Suppressor macrophage treated with lipopolysaccharide for 1 hour (primary cell): Measurements from ENCODE around the gene CABP4.
A peak's percentile ranks its signal among the peaks of the same experiment; 100 is the strongest.

Source experiments
- DNase-seq, 3 donors: peaks; one replicate each; pipeline ENCODE4 v3.0.0-alpha.2; 2020 to 2022

CABP4 gene

DNA sequence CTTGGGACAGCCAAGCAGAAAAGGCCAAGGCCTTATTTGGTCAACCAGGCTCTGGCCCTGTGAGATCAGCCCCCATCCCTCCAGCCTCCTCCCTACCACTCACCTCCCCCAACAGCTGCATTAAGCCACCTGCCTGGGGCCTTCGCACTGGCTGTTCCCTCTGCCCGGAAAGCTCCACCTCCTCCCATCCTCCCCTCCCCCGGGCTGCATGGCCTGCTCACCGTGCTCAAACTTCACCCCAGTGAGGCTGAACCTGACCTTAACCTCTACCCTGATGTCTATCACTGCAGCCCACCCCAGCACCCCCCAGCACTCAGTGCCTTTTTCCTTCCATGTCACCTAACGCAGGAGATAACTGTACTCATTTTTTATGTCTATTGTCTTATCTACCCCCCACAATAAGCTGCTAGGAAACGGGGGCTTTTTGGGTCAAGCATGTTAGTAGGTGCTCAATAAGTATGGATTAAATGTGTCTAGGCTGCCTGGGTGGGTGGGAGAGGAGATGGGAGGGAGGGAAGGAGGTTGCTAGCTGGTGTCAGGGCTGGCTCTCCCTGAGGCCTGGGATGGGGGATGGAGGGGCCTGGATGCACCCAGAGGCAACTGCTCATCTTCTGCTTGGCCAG, 18.6 kb upstream of the CABP4 start:
- DNase-seq = no peak

DNA sequence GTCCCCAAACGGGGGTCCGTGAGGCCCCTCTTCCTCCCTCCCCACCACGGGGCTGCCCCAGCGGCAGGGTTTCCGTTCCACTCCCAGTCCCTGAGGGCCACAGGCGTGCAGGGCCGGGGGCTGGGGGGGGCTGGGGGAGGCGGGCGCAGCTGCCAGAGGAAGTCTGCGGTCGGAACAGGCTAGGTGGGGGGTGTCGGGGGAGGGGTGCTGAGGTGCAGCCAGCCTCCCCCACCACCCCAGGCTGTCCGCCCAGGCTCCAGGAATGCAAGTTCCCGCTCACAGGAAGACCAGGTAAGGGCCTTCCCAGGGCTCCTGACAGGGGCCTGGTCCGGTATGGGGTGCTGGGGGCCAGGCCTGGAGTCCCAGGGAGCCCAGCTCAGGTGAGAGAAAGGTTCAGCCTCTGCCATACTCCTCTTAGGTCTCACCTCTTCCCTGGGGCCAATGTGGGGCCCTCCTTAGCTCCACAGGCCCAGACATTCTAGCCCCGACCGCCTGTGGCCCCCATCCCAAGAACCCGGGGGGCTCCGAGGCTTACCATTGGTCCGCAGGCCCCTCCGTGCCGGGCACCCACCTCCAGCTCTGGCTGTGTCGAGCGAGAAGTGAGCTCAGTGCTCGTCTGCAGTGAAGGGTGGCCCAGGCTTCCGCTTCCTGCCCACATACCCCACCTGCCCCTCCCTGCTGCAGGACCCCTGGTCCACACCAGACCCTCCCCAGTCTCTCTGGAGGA, 17.9 kb upstream of the CABP4 start, which contains the start of gene PTPRCAP:
PTPRCAP (minus strand) TSS at position 601 of the 727 bp plus-strand sequence; CDS start at position 538, 63 bp downstream.
- DNase-seq = no peak

DNA sequence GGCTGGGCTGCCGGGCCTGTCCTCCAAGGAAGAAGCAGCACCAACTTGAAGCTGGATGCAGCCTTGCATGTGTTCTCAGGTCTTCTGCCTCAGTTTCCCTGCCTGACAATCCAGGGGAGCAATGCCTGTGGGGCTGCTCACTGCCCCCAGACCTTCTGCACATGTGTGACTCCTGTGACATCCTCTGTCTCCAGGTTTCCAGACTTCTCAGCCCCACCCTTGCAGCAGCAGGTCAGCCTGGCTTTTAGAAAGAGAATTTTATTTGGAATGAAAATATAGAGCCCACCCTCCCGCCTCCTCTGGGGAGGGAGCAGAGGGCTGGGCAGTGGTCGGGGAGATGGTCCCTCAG, 17.4 kb upstream of the CABP4 start:
- no peak for DNase-seq

DNA sequence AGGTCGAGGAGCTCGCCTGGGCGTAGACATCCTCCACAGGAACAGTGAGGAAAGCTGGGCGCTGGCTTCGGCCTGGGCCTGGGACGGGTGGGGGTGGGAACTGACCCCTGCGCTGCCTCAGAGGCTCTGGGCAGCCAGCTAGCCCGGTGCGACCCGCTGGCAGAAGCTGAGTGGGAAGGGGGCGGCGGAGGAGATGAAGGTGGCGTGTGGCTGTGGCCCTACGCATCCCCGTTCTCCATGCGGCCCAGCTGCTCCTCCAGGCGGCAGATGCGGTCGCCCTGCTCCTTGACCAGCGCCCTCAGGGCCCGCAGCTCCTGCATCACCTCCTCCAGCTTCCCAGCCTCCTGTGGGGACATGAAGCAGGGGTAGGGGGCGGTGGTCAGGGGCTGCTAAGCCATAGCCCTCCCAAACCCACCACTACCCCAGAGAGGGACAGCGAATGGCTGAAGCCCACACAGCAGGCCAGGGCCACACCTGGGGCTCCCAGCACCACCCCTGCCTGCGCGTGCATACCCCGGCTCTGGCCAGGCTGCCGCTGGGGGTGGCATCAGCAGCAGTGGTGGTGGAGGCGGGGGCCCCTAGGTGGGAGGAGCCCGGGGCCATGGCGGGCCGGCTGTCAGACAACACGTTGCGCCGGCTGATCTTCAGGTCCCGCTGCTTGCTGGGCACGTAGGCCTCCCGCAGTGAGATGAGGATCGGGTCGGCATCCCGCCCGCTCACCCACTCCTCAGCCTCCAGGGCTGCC, 16.8 kb upstream of the CABP4 start:
- no peak for DNase-seq

DNA sequence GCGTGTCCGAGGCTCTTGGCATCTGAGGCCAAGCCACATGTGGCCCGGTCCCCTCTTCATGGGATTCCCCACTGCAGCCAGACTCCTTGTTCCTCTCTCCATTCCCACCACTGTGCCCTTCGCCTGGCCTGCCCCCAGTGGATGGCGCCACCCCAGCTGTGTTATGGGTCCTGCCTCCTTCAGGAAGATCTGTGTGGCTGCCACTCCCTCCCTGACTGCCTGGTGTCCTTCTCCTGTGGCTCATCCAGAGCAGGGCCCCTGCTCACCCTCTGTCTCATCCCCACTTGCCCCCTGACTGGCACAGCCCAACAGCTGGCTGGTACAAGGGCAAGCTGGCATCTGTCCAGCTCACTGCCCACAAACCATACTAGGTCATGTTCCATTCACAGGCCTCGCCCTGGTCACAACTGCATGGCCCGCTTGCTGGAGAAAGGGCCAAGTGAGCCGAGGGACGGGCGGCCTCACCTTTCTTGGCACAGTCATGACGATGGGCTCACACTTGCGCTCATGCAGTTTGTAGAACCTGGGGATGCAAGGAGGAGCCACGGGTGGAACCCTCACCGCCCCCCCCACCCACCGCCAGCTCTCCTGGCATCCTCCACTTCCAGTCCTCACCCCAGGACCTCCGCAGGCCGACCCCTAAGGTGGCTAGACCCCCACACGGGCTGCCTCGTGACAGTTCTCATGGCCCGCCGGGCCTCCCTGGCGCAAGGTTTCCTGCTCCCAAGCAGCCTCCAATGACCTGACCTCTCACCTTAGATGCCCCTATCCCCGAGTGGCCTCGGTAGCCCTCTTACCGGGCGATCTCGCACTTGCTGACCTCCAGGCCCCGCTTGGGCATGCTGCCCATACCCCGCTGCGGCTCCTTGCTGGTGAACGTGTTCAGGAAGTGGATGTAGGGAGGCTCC, 15.6 kb upstream of the CABP4 start:
- DNase-seq = peak; percentile 75 to 88 (median 77)

DNA sequence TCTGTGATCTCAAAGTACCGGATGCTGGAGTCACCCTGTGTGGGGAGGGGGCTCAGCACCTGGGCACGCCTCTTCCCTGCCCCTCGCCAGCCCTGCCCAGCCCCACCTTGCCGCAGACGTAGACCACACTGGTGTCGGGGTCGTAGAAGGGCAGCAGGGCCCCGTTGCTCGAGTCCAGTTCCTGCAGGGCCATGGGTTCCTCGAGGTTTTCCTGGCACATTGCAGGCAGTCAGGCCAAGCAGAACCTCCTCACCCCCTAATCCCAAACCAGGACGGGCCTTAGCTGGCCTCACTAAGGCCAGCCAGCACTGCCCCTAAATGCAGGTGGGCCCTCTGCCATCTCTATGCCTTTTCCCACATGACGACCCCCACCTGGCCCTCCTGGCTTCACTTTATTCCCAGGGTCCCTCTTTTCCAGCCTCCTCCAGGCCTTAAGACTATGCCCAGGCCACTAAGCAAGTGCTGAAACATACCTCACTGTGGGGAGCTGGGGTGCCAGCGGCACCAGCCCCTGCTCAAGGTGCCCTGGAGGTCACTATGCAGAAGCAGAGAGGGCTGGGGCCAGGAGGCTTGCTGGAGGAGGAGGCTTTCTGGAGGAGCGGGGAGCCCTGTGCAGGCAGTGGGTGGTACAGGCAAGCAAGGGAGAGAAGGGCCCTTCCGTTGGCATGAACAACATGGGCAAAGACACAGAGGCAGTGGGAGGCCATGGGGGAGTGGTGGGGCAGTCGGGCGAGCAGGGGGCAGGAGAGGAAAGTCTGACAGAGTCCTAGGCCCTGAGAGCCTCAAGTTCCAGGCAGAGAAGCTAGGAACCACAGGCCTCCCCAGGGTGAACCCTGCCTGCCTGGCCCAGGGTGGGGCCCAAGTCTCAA, 14.7 kb upstream of the CABP4 start:
- DNase-seq = no peak

DNA sequence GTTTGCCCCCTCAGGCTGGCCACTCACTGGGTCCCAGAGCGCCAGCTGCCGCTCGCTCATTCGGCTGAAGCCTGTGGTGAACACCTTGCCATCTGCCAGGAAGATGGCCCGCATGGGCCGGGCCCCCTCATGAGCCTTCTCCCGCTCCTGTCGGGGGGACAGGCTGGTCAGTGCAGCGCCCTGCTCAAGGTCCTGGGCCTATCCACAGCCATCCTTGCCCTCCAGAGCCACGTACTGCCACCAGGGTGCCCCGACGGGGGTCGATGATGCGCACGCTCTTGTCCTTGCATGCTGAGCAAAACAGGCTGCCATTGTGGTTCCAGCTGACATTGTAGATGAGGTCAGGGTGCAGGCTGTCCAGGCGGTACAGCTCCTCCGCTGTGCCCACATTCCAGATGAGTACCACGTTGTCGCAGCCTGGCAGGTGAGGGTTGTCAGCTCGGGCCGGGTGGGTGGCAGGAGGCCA, 14.0 kb upstream of the CABP4 start:
- DNase-seq = no peak

DNA sequence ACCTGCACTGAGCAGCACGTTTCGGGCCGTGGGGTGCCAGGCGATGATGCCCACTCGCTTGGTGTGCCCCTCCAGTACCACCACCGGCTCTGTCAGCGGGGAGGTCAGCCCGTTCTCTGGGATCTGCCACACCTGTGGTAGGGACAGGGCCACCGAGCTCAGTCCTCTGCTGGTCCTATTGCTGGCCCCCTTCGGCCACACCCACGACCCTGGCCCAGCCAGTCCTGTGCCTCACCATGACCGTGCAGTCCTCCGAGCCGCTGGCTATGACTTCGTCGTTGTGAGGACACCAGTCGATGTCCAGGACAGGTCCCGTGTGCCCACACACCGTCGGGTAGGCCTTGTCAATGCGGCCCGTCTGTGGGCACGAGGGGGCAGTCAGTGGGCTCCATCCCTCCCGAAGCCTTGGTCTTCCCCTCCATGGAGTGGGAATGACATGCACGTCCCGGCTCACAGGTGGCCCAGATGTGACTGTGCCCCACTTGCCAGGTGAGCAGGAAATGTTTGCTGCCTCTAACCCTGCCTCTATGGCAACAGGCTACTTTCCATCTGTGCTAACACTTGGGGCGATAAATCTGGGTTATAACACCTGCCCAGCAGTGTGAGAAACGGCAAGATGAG, 13.3 kb upstream of the CABP4 start:
- DNase-seq = no peak

DNA sequence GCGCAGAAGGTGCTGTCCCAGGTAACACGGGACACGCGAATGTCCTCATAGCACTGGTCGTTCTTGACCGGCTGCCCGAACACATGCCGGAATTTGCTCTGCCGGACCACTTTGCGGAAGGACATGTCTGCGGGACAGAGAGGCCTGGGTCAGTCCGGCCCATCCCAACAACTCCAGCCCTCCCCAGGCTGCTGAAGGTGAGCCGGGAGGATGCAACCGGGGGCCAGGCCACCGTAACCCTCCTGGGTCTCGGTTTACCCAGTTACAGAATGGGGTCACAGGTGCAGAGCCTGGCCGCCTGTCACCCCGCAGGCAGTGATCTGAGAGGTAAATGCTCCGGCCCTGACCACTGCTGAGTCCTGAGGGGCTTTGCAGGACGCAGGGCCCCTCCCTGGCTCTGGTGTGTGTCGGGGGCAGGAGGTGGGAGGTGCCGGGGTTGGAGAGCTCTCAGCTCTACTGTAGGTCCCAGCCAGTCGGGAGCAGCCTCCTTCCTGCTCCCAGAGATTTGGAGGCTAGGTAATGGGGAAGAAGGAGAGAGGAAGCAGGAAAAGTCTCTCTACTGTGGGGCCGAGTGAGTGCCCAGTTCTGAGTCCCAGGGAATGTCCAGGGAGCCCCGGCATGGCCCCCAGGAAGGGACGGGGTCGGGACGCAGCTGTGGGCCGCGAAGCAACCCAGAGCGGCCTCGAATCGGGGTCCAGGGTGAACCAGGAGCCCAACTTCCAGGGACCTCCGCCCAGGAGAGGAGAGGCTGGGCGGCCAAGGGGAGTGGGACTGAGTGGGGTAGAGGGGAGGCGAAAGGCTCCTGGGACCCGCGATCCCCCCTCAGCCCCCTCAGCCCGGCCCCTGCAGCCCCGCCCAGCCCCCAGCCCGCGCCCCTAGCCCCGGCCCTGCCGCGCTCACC, 12.4 kb upstream of the CABP4 start:
- DNase-seq = peak in 1 of 3 donors; percentile 15

DNA sequence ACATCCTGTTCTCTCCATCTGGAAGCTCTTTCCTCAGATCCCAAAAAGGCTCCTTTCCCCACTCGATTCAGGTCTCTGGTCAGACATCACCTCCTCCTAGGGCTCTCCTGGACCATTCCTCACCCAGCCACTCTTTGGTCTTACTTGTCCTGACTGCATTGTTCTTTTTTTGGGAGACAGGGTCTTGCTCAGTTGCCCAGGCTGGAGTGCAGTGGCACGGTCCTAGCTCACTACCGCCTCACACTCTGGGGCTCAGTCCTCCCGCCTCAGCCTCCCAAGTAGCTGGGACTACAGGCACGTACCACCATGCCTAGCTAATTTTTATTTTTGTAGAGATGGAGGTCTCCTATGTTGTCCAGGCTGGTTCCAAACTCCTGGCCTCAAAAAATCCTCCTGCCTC, 9.6 kb upstream of the CABP4 start:
- DNase-seq = no peak

DNA sequence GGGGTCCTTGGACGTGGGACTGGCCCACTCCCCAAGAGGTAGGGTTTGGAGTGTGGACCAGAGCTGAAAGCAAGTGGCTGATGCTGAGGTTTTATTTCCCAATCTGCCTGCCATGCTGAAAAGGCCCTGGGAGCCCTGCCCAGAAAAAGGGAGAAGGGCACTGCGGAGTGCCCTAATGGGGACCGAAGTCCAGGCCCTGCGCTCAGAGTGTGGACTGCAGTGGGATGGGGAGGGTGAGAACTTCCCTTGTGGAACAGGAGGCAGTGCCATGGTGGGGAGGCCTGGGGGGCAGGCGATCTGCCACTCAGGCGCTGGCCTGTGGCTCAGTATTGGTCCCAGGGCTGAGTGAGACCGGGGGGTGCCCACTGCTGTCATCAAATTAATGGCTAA, 6.9 kb upstream of the CABP4 start:
- no peak for DNase-seq

DNA sequence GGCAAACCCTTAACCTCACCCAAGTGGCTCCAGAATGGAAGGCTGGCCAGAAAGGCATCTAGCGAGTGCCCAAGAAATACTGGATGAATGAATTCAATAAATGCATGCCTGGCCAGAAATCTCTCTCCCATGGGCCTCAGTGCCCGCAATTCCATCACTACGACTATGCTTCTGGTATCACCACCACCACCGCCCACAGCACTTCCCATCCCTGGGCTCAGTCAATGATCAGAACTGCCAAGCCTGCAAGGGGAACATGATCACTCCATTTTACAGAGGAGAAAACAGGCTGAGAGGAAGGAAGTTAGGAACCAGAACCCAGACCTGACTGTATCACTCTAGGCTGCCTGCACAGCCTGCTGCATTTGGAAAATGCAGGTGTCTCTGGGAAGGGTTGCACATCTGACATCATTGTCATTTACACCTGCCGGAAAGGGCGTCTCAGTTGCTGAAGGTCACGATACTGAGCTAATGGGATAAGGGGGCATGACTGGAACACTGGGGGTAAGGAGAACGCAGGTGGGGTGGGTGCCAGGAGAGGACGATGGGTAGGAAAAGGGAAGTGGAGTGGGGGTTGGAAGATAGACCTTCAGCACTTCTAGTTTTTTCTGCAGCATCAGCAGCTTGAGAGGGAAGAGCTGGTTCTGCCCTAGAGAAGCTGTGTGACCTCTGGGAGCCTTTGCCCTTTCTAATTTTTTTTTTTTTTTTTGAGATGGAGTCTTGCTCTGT, 5.9 kb upstream of the CABP4 start:
- DNase-seq = peak; percentile 64 to 69 (median 64)

DNA sequence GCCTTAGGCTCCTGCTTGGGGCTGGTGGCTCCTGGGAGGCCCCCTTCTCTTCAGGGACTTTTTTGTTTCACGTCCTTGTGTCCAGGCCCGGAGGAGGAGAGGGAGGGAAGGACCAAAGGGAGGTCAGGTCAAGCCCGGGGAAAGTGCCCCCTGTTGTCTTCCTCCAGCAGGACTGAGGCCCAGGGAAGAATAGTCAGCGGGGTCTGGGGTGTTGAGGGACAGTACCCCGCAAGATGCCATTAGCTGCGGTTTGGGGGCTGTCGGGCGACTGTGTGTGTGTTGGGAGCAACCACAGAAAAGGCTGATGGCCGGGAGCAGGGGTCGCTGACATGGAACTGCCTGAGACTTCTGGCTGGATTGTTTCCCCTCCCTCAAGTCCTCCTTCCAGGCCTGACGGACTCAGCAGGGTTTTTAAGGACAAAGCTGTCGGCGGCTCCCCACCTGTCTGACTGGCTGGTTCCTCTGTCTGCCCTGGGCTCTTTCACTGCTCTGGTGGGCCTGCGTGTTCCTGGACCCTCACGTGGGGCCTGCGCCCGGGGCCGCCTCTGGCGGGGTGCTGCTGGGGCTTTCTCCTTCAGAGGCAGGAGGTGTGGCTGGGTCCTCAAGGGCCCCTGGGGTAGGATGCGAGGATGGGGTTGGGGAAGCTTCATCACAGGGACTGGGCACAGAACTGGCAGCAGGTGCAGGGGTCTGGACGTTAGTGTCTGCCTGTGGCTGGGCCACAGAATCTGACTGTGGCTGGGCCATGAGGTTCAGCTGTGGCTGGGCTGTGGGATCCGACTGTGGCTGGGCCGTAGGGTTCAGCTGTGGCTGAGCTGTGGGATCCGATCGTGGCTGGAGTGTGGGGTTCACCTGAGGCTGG, 4.1 kb upstream of the CABP4 start:
- no peak for DNase-seq

DNA sequence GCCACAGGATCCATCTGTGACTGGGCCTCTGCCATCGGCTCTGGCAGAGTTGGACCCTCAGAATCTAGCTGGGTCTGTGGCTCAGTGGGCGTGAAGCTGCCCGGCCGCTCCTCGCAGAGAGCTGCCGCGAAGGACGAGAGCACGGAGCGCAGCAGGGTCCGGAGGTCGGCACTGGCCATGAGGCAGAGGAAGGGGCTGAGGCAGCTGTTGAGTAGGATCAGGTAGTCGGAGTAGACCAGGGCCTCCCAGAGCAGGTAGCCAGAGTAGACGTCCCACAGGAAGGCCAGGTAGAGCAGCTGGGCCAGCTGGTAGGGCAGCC, 3.5 kb upstream of the CABP4 start:
- no peak for DNase-seq

DNA sequence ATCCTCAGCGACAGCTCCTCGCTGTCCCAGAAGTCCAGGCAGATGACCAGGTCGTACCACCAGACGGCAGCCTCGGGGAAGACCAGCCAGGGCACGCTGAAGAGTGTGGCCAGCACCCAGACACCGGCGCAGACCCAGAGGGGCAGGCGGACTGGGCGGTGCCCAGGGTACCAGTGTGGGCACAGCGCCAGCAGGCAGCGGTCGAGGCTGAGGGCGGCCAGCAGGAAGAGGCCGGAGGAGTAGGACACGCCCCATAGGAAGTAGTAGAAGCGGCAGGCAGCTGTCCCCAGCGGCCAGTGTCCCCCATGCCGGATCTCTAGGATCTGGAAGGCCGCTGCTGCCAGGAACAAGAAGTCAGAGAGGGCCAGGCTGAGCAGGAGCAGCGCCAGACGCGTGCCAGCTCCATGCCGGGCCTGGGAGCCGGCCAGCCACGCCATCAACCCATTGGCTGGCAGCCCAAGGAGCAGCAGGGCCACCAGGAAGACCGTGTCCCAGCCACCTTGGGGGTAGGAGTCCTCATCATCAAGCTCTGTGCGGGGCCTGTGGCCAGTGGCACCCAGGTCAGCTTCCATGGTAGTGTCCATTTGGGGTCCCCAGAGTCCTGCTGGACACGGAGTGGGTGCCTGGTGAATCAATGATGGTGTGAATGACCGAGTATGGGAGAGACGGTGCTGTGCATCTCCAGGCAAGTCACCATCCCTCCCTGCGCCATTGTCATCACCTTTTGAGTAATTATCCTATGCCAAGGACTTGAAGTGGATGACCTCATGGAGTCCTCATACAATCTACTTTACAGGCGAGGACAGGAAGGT, 2.8 kb upstream of the CABP4 start, which contains the start of gene GPR152:
GPR152 (minus strand) TSS at position 589 of the 812 bp plus-strand sequence; CDS start at position 584, 5 bp downstream.
- DNase-seq = no peak

DNA sequence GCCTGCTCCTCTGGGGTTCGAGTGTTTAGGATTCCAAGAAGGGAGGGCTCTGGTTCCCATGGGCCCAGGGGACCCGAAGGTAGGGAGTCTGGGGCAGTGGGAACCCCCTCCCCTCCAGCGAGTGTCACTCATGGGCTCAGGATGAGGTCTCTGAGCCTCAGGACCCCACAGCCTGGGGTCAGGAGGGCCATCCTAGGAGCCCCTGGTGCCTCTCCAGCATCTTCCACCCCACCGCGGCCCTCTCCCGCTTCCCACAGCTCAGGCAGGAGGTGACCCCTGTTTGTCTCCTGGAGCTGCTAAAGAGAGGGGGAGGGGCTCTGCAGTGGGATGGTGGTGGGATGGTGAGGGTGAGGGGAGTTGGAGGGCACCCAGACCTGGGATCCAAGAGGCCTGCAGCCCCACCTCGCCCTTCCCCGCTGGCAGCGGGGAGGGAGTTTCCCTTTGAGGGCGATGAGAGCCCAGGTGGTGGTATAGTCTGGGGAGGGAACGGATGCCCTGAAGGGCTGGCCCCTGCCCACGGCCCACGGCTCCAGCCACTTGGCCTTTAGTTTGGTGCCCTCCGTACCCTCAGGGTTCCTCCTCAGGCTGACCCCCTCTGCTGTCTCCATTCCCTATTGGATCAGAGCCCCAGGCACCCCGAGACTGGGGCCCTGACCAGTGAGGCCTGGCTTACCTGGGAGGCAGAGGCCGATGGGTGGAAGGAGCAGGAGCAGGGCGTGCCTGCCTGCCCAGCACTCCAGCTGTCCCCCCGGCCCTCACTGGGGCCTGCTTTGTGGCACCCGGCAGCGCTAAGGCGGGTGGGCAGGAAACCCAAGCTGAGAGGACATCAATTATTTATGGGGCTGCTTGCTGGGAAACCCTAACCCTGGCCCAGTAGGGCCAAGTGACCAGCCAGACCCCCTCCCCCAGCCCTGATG, 1.1 kb upstream of the CABP4 start:
- no peak for DNase-seq
